HG03565 (cell line): ENCODE measurements around the gene COL27A1.

Source experiments
- ATAC-seq: cut with Tn5 transposase; IDR thresholded peaks from one replicate; pipeline ENCODE4 v1.9.1; 2021; ENCODE audit warnings: mild to moderate bottlenecking, moderate library complexity; ENCODE audit not compliant: unreplicated experiment

COL27A1 gene

GRCh38 chr9:114261987-114262386 lies 106.7 kb downstream of the COL27A1 start:
- no peak for ATAC-seq

DNA sequence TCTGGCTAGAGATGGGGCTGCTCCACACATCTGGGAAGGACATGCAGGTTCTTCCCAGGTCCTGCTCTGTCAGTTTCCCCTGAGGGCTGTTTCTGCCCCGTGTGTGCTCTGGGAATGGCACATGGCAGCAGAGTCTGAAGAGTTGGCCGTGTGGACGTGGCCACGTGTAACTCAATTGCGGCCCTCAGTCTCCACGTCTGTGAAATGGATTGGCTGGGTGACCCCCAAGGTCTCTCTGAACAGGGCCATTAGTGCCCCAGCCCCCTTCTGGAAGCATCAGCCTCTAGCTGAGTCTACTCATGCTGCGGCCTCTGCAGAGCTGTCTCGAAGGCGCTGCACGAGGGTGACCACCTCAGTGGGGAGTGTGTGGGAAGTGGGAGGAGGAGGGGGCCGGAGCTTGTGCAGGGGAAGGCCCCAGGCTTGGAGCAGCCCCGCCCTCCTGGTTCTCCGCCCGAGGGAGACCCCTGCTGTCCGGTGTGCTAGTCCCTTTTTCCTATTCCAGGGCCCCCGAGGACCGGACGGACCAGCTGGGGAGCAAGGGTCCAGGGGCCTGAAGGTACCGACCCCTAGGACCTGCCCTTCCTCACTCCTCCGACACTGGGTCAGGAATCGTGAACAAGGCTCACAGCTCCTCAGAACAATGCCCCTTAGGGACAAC lies 108.6 kb downstream of the COL27A1 start:
- no peak for ATAC-seq

DNA sequence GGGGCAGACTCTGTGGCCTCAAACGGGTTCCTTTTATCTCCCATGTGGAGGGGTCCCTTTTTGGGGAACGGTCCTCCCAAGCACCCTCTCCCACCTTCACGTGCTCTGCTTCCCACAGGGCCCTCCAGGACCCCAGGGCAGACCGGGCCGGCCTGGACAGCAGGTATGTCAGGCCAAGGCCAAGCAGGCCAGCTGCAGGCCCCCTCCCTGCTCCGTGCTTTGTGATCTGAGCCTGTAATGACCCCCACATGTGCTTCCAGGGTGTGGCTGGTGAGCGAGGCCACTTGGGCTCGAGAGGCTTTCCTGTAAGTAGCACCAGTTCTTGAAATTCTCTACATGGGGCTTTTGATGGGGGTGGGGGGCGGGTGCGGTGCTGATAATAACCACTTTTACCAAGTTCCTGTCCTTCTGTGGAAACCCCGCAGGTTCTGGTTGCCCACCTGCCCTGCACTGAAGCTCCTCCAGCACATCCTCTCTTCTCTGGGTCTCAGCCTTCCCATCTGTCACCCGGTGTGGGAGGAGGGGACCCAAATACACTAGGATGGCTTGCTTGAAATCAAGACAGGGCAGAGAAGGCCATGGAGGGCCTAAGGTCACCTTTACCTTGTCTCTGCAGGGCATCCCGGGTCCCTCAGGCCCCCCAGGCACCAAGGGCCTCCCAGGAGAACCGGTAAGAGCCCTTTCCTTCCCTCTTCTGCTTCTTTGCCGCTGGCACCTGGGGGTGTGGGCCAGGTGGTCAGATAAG lies 109.6 kb downstream of the COL27A1 start:
- ATAC-seq: no peak

GRCh38 chr9:114266969-114267368 lies 111.6 kb downstream of the COL27A1 start:
- no peak for ATAC-seq

GRCh38 chr9:114269023-114269422 lies 113.7 kb downstream of the COL27A1 start:
- no peak for ATAC-seq

DNA sequence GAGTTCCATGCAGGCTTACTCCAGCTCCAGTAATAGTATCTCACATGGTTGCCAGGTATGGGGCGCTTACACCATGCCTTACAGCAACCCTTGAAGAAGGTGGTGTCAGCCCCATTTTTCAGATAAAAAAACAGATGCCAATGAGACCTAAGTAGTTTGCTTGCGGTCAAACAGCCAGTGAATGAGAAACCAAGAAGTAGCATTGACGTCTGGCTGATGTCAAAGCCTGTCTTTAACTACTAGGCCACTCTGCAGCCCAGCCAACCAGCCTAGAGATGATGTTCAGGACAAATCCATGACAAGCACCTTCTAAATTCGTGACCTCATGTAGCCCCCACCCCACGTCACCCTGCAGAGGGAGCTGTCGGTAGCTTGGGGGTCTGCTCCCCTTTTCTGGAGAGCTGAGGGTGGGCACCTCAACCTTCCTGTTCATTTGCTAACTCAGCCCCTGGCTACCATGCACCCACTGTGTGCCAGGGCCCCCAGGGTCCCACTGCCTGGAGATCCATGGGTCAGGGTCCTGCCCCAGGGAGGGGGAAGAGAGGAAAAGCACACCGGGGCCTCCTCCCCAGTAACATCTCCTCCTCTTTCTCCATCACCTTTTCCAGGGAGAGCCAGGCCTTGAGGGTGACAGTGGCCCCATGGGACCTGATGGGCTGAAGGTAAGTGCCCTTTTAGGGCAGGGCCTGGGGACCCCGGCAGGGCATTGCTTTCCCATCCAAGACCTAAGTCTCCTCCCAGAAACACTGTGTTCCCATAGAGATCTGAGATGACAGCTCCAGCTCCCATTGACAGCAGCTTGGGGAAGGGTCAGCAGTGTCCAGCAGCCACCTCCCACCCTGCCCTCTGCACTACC lies 115.0 kb downstream of the COL27A1 start:
- ATAC-seq: no peak

GRCh38 chr9:114271556-114272510 lies 116.5 kb downstream of the COL27A1 start:
- ATAC-seq: no peak

DNA sequence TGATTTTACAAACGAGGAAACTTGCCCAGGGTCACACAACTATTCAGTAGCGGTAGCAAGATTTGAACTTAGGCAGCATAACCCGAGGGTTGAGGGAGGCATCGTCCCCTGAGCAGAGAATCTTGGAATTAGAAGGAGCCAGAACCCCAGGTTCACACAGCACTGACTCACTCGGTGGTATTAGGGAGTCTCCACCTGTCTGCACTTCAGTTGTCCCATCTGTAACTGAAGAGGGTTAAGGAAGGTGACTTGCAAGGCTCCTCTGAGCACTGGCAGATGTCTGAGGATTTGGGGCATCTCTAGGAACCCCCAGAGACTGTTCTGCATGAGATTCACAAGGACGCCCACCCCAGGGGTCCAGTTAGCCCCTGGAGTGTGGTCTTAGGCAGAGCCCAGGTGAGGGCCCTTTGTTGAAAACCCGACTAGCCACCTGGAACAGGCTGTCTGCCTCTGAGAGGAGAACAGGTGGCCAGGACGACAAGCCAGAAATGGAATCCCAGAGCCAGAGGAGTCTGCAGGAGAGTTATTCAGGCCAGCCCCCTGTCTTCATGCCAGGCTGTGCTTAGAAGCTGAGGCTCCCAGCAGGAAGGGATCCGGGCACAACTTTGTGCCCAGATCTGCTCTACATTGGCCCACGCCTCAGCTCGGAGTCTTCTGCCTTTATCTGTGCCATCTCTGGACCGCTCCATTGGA lies 117.5 kb downstream of the COL27A1 start:
- no peak for ATAC-seq

GRCh38 chr9:114273461-114273881 lies 118.1 kb downstream of the COL27A1 start:
- ATAC-seq: no peak

DNA sequence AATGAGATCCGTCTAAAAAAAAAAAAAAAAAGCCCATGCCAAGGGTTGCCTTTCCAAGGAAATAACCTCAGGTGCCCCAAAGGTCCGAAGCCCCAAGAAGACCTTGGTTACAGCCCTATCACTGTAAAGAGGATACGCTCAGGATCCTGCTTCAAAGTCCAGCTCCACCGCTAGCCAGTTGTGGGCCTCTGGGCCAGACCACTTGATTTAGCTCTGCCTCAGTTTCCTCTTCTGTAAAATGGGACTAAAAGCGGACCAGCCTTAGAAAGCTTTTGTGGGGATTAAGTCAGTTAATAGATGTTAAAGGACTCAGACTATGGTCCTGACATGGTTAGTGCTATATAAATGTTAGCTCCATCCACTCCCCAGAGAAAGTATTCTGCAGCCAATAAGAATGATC lies 118.9 kb downstream of the COL27A1 start:
- ATAC-seq: no peak

- no peak for ATAC-seq
Measured at GRCh38 chr9:114275246-114276004, 120.1 kb downstream of the COL27A1 start.

DNA sequence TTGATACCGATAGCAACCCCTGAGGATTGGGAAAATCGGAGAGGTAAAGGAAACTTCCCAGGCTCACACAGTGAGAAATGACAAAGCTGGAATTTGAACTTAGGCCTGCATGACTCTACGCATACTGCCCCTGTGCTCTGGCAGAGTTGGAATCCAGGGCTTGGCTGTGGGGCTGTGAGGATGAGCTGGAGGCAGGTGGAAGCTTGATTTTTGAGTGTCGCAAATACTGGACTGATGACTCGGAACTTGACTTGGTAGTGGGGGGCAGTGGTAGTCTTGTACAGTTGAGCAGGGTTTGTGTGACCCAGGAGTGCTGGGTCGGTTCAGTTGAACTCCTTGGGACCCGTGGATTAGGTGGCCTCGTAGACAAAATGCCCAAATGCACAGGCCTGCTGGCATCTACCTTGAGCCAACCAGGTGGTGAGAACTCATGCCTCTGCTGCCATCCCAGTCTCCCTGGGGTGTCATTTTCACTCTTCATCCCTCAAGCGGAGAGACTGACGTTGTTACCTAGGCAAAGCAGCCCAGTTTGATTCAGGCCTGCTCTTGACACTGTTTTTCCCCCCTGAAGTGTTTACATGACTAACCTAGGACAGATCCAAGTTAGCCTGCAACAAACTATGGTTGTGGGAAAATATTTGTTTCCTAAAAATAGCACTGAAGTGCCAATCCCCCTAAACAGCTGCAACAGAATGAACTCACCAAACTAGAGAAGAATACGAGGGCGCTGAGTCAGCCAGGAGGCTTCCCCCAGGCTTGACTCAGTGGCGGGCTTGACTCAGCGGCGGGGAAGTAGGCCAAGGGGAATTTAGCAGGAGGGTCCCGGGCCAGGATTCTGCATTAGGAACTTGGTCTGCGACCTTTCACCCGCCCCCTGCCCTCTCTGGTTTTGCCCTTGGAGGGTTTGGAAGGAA lies 121.8 kb downstream of the COL27A1 start:
- ATAC-seq: no peak

DNA sequence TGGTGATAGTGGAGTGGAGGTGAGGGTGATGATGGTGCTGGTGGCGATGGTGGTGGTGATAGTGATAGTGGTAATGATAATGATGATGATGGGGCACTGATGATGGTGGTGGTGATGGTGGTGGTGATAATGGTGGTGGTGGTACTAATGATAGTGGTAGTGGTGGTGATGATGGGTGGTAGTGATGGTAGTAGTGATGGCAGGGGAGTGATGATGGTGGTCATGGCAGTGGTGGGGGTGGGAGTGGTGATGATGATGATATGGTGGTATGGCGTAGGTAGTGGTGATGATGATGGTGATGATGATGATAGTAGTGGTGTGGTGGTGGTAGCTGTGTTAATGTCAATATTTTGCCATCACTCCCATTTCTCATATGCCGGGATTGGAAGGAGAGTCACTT lies 123.0 kb downstream of the COL27A1 start:
- ATAC-seq: no peak

GRCh38 chr9:114278881-114279570 lies 123.7 kb downstream of the COL27A1 start:
- no peak for ATAC-seq

DNA sequence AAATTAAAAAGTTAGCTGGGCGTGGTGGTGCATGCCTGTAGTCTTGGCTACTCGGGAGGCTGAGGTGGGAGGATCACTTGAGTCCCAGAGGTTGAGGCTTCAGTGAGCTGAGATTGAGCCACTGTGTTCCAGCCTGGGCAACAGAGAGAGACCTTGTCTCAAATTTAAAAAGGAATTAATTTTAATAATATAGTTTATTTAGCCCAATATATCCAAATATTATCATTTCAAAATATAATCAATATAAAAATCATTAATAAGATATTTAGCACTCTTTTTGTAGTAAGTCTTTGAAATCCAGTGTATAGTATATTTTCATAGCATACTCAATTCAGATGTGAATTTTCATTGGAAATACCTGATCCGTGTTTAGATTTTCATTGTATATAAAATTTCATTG lies 124.4 kb downstream of the COL27A1 start:
- no peak for ATAC-seq

- ATAC-seq: no peak
Measured at GRCh38 chr9:114280636-114281472, 125.5 kb downstream of the COL27A1 start.
